ENCODE data around the gene DTNBP1. TPM values are rescaled to one million over a fixed set of nuclear protein-coding genes. Genes with fewer than 3 reads are reported as not detected.

The DTNBP1 gene
- total and polyA plus RNA-seq, 11 donors, result 7.0 to 38.4 (median 18.5) TPM

DNA sequence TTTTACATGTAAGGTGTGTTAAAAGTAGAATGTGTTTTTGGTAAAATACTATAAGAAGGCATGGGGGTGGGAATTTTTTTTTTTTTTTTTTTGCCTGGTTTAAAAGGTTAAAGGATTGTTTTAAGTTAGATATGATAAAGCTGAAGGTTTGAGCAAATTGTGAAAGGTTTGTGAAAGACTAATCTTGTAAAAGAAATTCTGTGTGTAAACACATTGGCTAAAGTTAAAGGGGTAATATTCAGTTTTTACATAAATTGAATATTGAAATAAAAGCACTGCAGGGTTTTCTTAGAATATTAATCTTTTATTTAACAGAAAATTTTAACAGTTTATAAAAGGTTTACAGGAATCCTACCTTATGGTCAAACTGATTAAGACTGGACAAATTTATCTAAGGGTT is 105.7 kb downstream of the DTNBP1 start:
- Histone ChIP-seq H3K27ac (no peak overlapping the region), H3K36me3 (no peaks in the 10 kb centered on the region), H3K27me3 (no peaks in the 10 kb centered on the region), H3K4me3 (no peak overlapping the region), H3K9me3 (no peaks in the 10 kb centered on the region), H3K4me1 (peaks cover 0 to 46% (median 7%) of the 10 kb centered on the region in 12 donors)
- no peak for TF ChIP-seq POLR2A (IDR thresholded peaks at IDR 0.05)
- TF ChIP-seq, protein P1, sequence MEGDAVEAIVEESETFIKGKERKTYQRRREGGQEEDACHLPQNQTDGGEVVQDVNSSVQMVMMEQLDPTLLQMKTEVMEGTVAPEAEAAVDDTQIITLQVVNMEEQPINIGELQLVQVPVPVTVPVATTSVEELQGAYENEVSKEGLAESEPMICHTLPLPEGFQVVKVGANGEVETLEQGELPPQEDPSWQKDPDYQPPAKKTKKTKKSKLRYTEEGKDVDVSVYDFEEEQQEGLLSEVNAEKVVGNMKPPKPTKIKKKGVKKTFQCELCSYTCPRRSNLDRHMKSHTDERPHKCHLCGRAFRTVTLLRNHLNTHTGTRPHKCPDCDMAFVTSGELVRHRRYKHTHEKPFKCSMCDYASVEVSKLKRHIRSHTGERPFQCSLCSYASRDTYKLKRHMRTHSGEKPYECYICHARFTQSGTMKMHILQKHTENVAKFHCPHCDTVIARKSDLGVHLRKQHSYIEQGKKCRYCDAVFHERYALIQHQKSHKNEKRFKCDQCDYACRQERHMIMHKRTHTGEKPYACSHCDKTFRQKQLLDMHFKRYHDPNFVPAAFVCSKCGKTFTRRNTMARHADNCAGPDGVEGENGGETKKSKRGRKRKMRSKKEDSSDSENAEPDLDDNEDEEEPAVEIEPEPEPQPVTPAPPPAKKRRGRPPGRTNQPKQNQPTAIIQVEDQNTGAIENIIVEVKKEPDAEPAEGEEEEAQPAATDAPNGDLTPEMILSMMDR (IDR thresholded peaks at IDR 0.05), result no peak
- intact Hi-C loops (cut with DNase I), result loop anchor here in 1 of 10 donors (10.0 kb wide), 1 partner anchor 68 kb away; no protein-coding TSS in a partner anchor
- DNase-seq (no peak), ATAC-seq (no peak)

DNA sequence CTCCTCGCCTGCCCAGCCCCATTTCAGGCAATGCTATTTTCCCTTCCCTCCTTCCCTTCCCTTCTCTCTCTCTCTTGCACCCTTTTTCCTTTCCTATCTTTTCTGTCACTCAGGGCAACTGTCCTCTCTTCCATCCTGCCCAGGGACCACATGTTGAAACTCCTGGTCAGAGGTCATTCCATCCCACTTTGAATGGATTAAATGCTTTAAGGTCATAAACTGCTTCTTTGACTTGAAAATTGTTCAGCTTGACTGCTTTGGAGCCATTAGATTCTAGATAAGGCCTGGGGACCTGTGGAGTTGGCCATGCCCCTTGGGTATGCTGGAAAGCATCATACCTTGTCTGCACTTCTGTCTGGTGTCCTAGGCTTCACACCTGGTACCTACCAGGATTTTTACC is 106.1 kb downstream of the DTNBP1 start:
- Histone ChIP-seq H3K27ac (peak overlapping the region in 1 of 12 donors; percentile 62), H3K4me1 (peaks cover 0 to 50% (median 11%) of the 10 kb centered on the region in 12 donors), H3K27me3 (no peaks in the 10 kb centered on the region), H3K36me3 (no peaks in the 10 kb centered on the region), H3K4me3 (no peak overlapping the region), H3K9me3 (no peaks in the 10 kb centered on the region)
- WGBS, 4 donors, result 96 to 100% (median 99%) methylated on average over 1 of the region's 1 CpG
- DNase-seq (no peak), ATAC-seq (no peak)
- intact Hi-C loops (cut with DNase I), result loop anchor here in 1 of 10 donors (10.0 kb wide), 1 partner anchor 68 kb away; no protein-coding TSS in a partner anchor
- TF ChIP-seq, protein P1 (IDR thresholded peaks at IDR 0.05), result no peak
- TF ChIP-seq POLR2A (IDR thresholded peaks at IDR 0.05), result no peak

DNA sequence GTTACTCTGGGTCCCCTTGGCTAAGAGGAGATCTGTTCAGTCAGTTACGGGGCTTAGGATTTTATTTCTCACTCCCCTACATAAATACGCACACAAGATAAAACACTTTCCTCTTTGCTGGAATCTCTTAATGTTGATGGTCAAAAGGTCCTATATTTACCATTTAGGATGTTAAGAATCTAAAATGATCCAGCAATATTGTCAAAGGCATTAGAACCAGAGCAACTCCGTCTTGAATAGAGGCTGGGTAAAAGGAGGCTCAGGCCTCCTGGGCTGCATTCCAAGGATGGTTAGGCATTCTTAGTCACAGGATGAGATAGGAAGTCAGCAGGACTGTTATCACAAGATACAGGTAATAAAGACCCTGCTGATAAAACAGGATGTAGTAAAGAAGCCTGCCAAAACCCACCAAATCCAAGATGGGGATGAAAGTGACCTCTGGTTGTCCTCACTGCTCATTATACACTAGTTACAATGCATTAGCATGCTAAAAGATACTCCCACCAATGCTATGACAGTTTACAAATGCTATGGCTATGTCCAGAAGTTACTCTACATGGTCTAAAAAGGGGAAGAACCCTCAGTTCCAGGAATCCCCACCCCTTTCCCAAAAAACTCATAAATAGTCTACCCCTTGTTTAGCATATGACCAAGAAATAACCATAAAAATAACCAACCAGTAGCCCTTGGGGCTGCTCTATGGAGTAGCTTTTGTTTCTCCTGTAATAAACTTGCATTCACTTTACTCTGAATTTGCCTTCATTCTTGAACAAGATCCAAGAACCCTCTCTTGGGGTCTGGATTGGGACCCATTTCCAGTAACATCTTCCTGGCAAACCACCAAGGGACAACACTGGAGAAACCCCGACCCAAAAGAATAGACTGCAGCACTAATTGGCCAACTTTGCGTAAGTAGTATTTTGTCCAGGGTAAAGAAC is 107.5 kb downstream of the DTNBP1 start:
- peak overlapping the region in 1 of 12 donors; percentile 62 for H3K27ac ChIP-seq
- H3K9me3 ChIP-seq, result no peaks in the 10 kb centered on the region
- no peaks in the 10 kb centered on the region for H3K36me3 ChIP-seq
- ATAC-seq (no peak), DNase-seq (no peak)
- WGBS, 4 donors, result 85 to 90% (median 87%) methylated on average over 5 of the region's 5 CpGs
- no peaks in the 10 kb centered on the region for H3K27me3 ChIP-seq
- H3K4me3 ChIP-seq, result no peak overlapping the region
- peaks cover 0 to 63% (median 23%) of the 10 kb centered on the region in 12 donors for H3K4me1 ChIP-seq
- TF ChIP-seq POLR2A (IDR thresholded peaks at IDR 0.05), result no peak
- TF ChIP-seq, protein P1 (IDR thresholded peaks at IDR 0.05), result no peak
- intact Hi-C loops (cut with DNase I), result loop anchor here in 1 of 10 donors (10.0 kb wide), 1 partner anchor 69 kb away; no protein-coding TSS in a partner anchor

DNA sequence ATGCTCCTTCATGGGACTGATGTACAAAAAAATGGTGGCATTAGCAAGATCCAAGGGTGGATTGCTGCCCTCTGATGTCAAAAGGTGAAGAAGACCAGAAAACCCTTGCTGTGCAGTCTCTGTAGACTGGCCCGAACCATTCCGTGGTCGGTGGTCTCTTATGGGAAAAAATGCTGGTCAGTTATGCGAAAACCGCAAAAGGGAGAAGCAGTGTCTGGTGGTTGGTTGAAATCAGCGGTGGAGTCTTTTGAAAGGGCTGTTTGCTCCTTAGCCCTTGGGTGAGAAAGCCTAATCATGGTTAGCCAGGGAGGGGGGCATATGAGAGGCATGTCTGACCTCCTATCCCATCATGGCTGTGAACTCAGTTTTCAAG is 108.1 kb downstream of the DTNBP1 start:
- H3K36me3 ChIP-seq, result no peaks in the 10 kb centered on the region
- peaks cover 0 to 64% (median 25%) of the 10 kb centered on the region in 12 donors for H3K4me1 ChIP-seq
- H3K4me3 ChIP-seq, result no peak overlapping the region
- ATAC-seq, result no peak
- intact Hi-C loops (cut with DNase I), result loop anchor here in 1 of 10 donors (10.0 kb wide), 1 partner anchor 70 kb away; no protein-coding TSS in a partner anchor
- WGBS, 4 donors, result 91 to 97% (median 97%) methylated on average over 6 of the region's 6 CpGs
- H3K27me3 ChIP-seq, result no peaks in the 10 kb centered on the region
- H3K27ac ChIP-seq, result peak overlapping the region in 1 of 12 donors; percentile 52
- no peak for TF ChIP-seq POLR2A (IDR thresholded peaks at IDR 0.05)
- TF ChIP-seq, protein P1 (IDR thresholded peaks at IDR 0.05), result no peak
- H3K9me3 ChIP-seq, result no peaks in the 10 kb centered on the region
- DNase-seq, result no peak
